Muscle layer of duodenum (tissue), 2 donors: ENCODE results near the gene IFIT1.
"Not testable (repeated sequence)": the region's sequence is repeated elsewhere in the genome, so short reads cannot be mapped to it uniquely, and the experiment has no call there.

Experiments used
- H3K27ac ChIP-seq: one replicate; pipeline ENCODE4 v1.7.0; 2013; ENCODE audit warnings: mild to moderate bottlenecking, low read length
- H3K27me3 ChIP-seq: one replicate; pipeline ENCODE4 v1.7.0; 2013; ENCODE audit warnings: low read depth, mild to moderate bottlenecking, control low read depth, low read length
- H3K36me3 ChIP-seq, 2 donors: one replicate each; pipeline ENCODE4 v1.7.0; 2013; ENCODE audit warnings: low read length in 2 of 2, control low read depth in 1 of 2, mild to moderate bottlenecking in 1 of 2; ENCODE audit not compliant: insufficient read depth in 2 of 2, control insufficient read depth in 1 of 2
- H3K4me1 ChIP-seq, 2 donors: one replicate each; pipeline ENCODE4 v1.7.0; 2013; ENCODE audit warnings: low read length in 2 of 2, mild to moderate bottlenecking in 2 of 2, control low read depth in 1 of 2, moderate library complexity in 1 of 2; ENCODE audit not compliant: insufficient read depth in 2 of 2, control insufficient read depth in 1 of 2
- H3K4me3 ChIP-seq, 2 donors: one replicate each; pipeline ENCODE4 v1.7.0; 2013; ENCODE audit warnings: low read length in 2 of 2, low read depth in 1 of 2, mild to moderate bottlenecking in 1 of 2
- H3K9me3 ChIP-seq, 2 donors: one replicate each; pipeline ENCODE4 v1.7.0; 2013; ENCODE audit warnings: low read length in 2 of 2, control low read depth in 1 of 2, mild to moderate bottlenecking in 1 of 2; ENCODE audit not compliant: control insufficient read depth in 1 of 2
- donor health status: healthy.

Gene IFIT1

GRCh38 chr10:89389254-89389653 lies 3.2 kb upstream of the IFIT1 start:
- H3K27me3 ChIP-seq: no peaks in the 10 kb centered on the region
- H3K4me3 ChIP-seq: no peak overlapping the region
- no peak overlapping the region for H3K27ac ChIP-seq
- H3K4me1 ChIP-seq: peaks cover 0 to 14% of the 10 kb centered on the region in 2 donors
- H3K9me3 ChIP-seq: no peaks in the 10 kb centered on the region
- H3K36me3 ChIP-seq: no peaks in the 10 kb centered on the region

- Histone ChIP-seq H3K4me1 (peaks cover 0 to 20% of the 10 kb centered on the region in 2 donors), H3K27ac (no peak overlapping the region), H3K4me3 (no peak overlapping the region), H3K36me3 (no peaks in the 10 kb centered on the region), H3K27me3 (no peaks in the 10 kb centered on the region), H3K9me3 (no peaks in the 10 kb centered on the region)
These were observed 1.8 kb upstream of the IFIT1 start for GRCh38 chr10:89390476-89391225.

GRCh38 chr10:89391226-89391576 lies 1.2 kb upstream of the IFIT1 start:
- H3K27ac ChIP-seq, H3K36me3 ChIP-seq, H3K27me3 ChIP-seq, H3K9me3 ChIP-seq, H3K4me3 ChIP-seq: not testable (repeated sequence)
- peaks cover 0 to 20% of the 10 kb centered on the region in 2 donors for H3K4me1 ChIP-seq

- Histone ChIP-seq H3K9me3 (no peaks in the 10 kb centered on the region), H3K4me1 (peaks cover 0 to 20% of the 10 kb centered on the region in 2 donors), H3K27me3 (no peaks in the 10 kb centered on the region), H3K27ac (peak overlapping the region; percentile 57), H3K36me3 (no peaks in the 10 kb centered on the region), H3K4me3 (peak overlapping the region; percentile 61 to 69)
These were observed 551 bp downstream of the IFIT1 start for GRCh38 chr10:89392974-89393373.

GRCh38 chr10:89393898-89394297 lies 1.5 kb downstream of the IFIT1 start:
- Histone ChIP-seq H3K27me3 (no peaks in the 10 kb centered on the region), H3K36me3 (no peaks in the 10 kb centered on the region), H3K27ac (no peak overlapping the region), H3K4me1 (peaks cover 0 to 20% of the 10 kb centered on the region in 2 donors), H3K4me3 (peak overlapping the region; percentile 37 to 61), H3K9me3 (no peaks in the 10 kb centered on the region)

DNA sequence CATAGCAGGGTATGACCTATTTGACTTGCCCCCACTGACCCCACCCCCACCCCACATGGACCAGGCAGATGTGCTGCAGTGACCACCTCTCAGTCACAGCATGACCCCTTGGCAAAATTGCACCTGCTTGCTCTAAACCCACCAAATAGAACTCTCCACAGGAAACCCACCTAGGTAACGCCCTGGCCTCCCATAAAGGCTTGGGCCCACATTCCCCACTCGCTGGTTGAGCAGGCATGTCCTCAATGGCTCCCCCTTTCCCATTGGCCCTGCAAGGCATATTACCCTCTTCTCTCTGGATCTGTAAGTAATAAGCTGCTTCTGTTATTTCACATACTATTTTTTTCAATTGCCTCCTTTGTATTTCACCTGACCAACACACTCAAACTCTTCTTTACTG lies 2.7 kb downstream of the IFIT1 start:
- H3K9me3 ChIP-seq: no peaks in the 10 kb centered on the region
- H3K4me1 ChIP-seq: peaks cover 0 to 20% of the 10 kb centered on the region in 2 donors
- H3K36me3 ChIP-seq: no peaks in the 10 kb centered on the region
- no peak overlapping the region for H3K27ac ChIP-seq
- H3K4me3 ChIP-seq: peak overlapping the region in 1 of 2 donors; percentile 14
- no peaks in the 10 kb centered on the region for H3K27me3 ChIP-seq

- Histone ChIP-seq H3K27ac (no peak overlapping the region), H3K27me3 (no peaks in the 10 kb centered on the region), H3K4me1 (peaks cover 0 to 11% of the 10 kb centered on the region in 2 donors), H3K36me3 (peaks cover 7 to 11% of the 10 kb centered on the region in 2 donors), H3K9me3 (no peaks in the 10 kb centered on the region), H3K4me3 (no peak overlapping the region)
These were observed 5.8 kb downstream of the IFIT1 start for GRCh38 chr10:89398003-89398749.

DNA sequence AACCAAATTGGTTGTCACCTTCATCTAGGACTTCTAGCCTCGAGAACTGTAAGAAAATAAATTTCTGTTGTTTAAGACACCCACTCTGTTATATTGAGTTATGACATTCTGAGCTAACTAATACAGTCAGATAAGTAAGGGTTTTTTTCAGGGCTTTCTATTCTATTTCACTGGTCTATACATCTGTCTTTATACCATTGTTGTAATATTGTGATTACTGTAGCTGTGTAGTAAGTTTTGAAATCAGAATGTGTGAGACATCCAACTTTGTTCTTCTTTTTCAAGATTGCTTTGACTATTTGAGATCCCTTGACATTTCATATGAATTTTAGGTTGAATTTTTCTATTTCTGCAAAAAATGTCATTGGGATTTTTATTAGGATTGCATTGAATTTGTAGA lies 7.5 kb downstream of the IFIT1 start:
- H3K9me3 ChIP-seq: no peaks in the 10 kb centered on the region
- peaks cover 0 to 6% of the 10 kb centered on the region in 2 donors for H3K4me1 ChIP-seq
- no peak overlapping the region for H3K4me3 ChIP-seq
- no peaks in the 10 kb centered on the region for H3K27me3 ChIP-seq
- no peak overlapping the region for H3K27ac ChIP-seq
- peaks cover 7 to 22% of the 10 kb centered on the region in 2 donors for H3K36me3 ChIP-seq

DNA sequence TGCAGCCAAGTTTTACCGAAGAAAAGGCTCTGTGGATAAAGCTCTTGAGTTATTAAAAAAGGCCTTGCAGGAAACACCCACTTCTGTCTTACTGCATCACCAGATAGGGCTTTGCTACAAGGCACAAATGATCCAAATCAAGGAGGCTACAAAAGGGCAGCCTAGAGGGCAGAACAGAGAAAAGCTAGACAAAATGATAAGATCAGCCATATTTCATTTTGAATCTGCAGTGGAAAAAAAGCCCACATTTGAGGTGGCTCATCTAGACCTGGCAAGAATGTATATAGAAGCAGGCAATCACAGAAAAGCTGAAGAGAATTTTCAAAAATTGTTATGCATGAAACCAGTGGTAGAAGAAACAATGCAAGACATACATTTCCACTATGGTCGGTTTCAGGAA lies 10.6 kb downstream of the IFIT1 start:
- H3K9me3 ChIP-seq: peaks cover 0 to 3% of the 10 kb centered on the region in 2 donors
- H3K27ac ChIP-seq: no peak overlapping the region
- H3K27me3 ChIP-seq: no peaks in the 10 kb centered on the region
- peaks cover 7 to 22% of the 10 kb centered on the region in 2 donors for H3K36me3 ChIP-seq
- H3K4me3 ChIP-seq: no peak overlapping the region
- H3K4me1 ChIP-seq: no peaks in the 10 kb centered on the region

GRCh38 chr10:89404104-89405047 lies 12.0 kb downstream of the IFIT1 start:
- no peaks in the 10 kb centered on the region for H3K4me1 ChIP-seq
- peaks cover 0 to 3% of the 10 kb centered on the region in 2 donors for H3K9me3 ChIP-seq
- H3K27ac ChIP-seq: no peak overlapping the region

DNA sequence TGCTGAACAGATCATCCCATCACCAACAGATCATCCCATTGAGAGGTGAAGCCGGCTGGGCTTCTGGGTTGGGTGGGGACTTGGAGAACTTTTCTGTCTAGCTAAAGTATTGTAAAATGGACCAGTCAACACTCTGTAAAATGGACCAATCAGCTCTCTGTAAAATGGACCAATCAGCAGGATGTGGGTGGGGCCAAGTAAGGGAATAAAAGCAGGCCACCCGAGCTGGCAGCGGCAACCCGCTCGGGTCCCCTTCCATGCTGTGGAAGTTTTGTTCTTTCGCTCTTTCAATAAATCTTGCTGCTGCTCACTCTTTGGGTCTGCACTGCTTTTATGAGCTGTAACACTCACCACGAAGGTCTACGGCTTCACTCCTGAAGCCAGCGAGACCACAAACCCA lies 13.8 kb downstream of the IFIT1 start:
- H3K4me3 ChIP-seq, H3K4me1 ChIP-seq, H3K9me3 ChIP-seq, H3K27me3 ChIP-seq, H3K27ac ChIP-seq: not testable (repeated sequence)
- H3K36me3 ChIP-seq: peaks cover 7 to 22% of the 10 kb centered on the region in 2 donors

More at GRCh38 chr10:89404104-89405047, 12.0 kb downstream of the IFIT1 start:
- H3K4me3 ChIP-seq: no peak overlapping the region
- peaks cover 7 to 22% of the 10 kb centered on the region in 2 donors for H3K36me3 ChIP-seq
- H3K27me3 ChIP-seq: no peaks in the 10 kb centered on the region
